PC-3 (cell line): ENCODE results near the gene ZNRF2.

Experiments
- EZH2 ChIP-seq: fragments of 300-600 bp; sonication (generic); IDR thresholded peaks from one replicate; pipeline ENCODE4 v1.6.1; 2017; ENCODE audit warnings: antibody characterized with exemption, mild to moderate bottlenecking, low read length; ENCODE audit not compliant: unreplicated experiment
- EZH2phosphoT487 ChIP-seq: fragments of 300-600 bp; sonication (generic); IDR thresholded peaks from 2 replicates; pipeline ENCODE4 v1.6.1; 2018; ENCODE audit warnings: mild to moderate bottlenecking, antibody characterized with exemption, low read length, borderline replicate concordance

- no peak for TF ChIP-seq EZH2
- TF ChIP-seq EZH2phosphoT487 = no peak
These were observed 95.3 kb downstream of the ZNRF2 start for GRCh38 chr7:30379741-30380140.
